ENCODE results near the gene ZNRF2.
A peak's percentile ranks its signal among the peaks of the same experiment; 100 is the strongest.

DNA sequence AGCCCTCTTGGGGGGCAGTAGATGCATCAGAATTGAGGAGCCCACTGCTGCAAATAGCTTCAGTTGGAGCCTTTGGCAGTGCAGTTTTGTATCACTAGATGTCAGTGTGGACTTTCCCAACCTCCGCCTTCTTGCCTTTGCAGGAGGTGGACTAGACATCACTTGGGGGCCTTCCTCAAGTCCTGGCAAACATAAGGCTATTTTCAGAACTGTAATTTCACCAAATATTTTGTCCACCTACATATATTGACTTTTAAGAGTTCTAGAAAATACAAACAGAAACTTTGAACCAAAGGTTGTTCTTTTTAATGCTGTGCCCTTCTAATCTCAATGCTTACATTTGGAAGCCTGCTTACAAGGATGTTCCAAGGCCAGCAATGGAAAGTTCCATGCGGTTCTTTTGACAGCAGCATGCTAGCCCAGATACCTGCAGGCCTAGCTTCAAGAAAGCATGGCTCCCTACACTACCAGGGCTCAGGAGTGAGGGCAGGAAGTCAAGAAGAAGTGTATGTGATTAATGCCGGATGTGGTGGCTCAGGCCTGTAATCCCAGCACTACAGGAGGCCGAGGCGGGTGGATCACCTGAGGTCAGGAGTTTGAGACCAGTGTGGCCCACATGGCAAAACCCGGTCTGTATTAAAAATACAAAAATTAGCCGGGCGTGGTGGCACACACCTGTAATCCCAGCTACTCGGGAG, 8.0 kb upstream of the ZNRF2 start:
- TF ChIP-seq, protein P1, sequence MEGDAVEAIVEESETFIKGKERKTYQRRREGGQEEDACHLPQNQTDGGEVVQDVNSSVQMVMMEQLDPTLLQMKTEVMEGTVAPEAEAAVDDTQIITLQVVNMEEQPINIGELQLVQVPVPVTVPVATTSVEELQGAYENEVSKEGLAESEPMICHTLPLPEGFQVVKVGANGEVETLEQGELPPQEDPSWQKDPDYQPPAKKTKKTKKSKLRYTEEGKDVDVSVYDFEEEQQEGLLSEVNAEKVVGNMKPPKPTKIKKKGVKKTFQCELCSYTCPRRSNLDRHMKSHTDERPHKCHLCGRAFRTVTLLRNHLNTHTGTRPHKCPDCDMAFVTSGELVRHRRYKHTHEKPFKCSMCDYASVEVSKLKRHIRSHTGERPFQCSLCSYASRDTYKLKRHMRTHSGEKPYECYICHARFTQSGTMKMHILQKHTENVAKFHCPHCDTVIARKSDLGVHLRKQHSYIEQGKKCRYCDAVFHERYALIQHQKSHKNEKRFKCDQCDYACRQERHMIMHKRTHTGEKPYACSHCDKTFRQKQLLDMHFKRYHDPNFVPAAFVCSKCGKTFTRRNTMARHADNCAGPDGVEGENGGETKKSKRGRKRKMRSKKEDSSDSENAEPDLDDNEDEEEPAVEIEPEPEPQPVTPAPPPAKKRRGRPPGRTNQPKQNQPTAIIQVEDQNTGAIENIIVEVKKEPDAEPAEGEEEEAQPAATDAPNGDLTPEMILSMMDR (IDR thresholded peaks at IDR 0.05) = peak in 1 of 2 donors; percentile 49
- TF ChIP-seq POLR2AphosphoS5 (IDR thresholded peaks at IDR 0.05) = no peak
